ENCODE measurements around the gene UBE2K.
"Not testable (repeated sequence)": the region's sequence is repeated elsewhere in the genome, so short reads cannot be mapped to it uniquely, and the experiment has no call there.

UBE2K gene

DNA sequence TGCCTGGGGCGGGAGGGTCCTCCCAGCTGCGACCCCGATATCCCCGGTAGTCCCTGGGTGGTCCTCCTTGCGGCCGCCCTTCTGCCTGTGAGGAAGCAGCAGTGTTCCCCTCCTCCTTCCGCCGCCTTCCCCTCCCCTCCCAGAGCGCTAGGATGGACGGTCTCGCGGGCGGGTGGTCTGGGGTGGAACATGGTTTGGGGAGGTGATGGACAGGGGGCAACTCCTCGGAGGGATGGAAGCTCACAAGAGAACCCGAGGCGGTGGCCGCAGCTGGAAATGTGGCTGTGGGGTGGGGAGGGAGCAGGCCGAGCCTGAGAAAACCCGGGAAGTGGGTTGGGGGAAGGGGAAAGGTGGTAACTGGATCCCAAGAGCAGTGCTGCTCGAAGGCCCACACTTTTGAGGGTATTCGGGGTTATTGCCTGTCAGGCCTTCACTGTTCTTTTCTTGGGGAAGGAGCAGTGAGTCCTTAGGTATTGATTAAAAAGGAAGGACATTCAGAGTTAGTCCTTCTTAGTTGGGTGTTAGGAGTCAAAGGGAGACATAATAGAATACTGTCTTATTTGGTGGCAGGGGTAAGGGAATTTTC, 581 bp downstream of the UBE2K start:
- DNase-seq: no peak

DNA sequence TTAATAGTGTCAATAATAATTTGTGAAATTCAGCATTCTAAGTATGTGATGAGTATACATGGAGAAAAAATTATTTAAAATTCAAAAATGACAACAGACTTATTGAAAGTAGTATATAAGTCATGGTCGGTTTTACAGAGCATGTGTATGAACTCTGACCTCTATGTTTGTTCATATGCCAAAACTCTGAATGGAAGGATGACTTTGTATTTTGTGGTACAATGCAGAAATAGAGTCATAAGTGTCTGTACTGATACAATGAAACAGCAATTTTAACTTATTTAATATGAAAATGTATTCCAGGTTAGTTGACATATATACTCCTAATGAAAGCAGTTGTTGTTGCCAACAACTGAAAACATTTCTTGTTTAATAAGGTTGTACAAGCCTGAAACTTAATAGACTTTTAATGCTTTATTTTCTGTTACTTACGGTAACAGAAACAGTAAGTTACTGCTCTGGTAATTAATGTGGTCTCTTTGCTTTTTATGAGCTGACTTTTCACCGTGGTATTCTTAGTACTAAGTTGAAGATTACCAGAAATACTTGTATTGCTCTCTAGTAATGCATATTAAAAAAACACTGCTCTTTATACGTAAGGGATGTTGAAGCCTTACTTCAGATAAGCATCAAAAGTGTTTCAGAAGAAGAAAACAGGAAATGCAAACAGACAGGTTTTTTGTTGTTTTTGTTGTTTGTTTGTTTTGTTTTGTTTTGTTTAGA, 1.9 kb downstream of the UBE2K start:
- no peak for DNase-seq

DNA sequence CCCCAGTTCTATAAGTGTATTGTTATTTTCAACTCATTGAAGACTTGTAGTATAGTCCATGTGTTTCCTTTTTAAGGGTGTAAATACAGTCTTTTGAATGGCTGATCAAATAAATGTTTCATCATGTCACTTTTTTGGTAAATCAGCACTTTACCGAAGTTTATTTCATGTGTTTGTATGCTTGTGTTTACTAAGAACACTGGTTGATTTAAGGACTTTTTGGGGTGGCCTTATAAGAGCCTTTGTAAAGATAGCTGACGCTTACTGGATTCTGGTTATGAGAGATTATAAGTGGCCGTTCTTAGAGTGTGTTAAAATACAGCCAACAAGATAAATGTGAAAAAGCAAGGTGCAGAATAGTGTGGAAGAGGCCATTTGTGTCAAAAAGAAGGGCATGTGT, 2.6 kb downstream of the UBE2K start:
- DNase-seq: no peak

DNA sequence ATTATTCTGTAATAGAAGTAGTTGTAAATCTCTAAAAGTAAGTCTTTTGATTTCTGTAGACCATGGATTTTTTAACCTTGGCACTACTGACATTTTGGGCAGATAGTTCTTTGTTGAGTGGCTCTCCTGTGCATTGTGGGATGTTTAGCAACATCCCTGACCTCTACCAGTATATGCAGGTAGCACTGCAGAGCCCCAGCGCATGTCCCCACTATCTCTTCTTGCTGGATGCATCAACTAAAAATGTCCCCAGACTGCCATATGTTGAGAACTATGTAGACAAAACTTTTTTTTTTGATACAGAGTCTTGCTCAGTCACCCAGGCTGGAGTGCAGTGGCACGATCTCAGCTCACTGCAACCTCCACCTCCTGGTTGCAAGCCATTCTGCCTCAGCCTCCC, 4.8 kb downstream of the UBE2K start:
- DNase-seq: no peak

DNA sequence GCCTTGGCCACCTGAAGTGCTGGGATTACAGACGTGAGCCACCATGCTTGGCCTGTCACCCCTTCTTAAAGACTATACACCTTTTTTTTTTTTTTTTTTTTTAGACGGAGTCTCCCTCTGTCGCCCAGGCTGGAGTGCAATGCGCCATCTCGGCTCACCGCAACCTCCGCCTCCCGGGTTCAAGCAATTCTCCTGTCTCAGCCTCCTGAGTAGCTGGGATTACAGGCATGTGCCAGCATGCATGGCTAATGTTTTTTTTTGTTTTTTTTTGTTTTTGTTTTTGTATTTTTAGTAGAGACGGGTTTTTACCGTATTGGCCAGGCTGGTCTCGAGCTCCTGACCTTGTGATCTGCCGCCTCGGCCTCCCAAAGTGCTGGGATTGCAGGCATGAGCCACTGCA, 6.9 kb downstream of the UBE2K start:
- DNase-seq: not testable (repeated sequence)

DNA sequence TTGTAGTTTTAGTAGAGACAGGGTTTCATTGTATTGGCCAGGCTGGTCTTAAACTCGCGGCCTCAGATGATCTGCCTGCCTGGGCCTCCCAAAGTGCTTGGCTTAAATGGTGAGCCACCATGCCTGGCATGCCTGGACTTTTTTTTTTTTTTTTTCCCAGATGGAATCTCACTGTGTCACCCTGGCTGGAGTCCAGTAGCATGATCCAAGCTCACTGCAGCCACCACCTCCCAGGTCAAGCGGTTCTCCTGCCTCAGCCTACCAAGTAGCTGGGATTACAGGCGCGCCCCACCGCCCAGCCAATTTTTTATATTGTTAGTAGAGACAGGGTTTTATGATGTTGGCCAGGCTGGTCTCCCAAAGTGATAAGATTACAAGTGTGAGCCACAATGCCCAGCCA, 8.4 kb downstream of the UBE2K start:
- DNase-seq: no peak

DNA sequence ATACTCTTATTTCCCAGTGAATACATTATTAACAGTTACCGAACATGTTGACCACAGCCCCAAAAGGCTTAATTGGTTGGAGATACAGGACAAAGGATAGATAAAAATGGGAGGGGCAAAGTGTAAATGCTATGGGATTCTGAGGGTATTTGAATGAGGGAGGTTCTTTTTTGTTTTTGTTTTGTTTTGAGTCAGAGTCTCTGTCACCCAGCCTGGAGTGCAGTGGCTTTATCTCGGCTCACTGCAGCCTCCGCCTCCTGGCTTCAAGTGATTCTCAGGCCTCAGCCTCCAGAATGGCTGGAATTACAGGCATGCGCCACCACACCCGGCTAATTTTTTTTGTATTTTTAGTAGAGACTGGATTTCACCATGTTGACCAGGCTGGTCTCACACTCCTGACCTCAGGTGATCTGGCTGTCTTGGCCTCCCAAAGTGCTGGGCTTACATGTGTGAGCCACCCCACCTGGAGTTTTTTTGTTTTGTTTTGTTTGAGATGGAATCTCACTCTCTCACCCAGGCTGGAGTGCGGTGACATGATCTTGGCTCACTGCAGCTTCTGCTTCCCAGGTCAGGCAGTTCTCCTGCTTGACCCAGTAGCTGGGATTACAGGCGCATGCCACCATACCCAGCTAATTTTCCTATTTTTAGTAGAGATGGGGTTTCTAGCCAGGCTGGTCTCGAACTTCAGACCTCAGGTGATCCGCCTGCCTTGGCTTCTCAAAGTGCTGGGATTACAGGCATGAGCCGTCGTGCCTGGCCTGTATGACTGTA, 9.0 kb downstream of the UBE2K start:
- DNase-seq: no peak

DNA sequence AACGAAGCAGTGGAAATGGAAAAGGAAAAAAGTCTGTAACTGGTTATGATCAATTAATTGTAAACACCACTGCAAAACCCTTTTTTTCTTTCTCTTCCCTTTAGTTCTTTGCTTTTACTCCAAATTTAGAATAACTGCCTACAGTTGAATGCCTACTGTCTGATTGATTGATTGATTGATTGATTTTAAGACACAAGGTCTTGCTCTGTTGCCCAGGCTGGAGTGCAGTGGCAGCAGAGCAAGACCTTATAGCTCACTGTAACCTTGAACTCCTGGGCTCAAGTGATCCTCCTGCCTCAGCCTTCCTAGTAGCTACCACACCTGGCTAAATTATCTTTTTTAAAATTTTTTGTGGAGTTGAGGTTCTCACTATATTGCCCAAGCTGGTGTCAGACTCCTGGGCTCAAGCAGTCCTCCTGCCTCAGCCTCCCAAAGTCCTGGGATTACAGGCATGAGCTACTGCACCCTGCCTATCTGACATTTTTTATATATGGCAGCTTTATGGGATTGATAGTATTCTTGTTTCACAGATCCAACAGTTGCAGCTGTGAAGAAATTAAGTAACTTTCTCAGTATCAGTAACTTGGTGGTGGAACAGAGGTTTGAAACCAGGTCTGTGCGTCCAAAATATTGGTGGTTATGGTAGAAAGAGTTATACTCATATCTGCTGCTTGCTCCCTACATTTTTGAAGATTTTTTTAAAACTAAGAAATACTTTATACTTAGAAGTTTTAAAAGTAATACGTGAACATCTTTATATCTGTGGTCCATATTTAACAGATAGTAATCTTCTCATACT, 12.4 kb downstream of the UBE2K start:
- no peak for DNase-seq

DNA sequence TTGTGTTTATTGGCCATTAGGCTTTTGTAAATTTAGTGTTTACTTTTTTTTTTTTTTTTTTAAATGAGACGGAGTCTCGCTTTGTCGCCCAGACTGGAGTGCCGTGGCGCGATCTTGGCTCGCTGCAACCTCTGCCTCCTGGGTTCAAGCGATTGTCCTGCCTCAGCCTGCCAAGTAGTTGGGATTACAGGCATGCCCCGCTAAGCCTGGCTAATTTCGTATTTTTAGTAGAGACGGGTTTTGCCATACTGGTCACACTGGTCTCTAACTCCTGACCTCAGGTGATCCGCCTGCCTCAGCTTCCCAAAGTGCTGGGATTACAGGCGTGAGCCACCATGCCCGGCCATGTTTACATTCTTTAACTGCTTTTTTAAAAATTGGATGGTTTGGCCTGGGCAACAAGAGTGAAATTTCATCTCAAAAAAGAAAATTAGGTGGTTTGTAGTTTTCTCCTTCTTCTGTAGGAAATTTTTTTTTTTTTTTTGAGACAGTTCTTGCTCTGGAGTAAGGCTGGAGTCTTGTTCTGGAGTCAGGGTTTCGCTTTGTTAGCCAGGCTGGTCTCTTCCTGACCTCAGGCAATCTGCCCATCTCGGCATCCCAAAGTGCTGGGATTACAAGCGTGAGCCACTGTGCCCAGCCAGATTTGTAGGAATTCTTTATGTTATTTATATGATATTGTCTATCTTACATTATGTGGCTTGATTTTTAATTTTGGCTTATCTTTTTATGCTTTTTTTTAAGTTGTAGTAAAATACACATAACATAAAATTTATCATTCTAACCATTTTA, 15.1 kb downstream of the UBE2K start:
- no peak for DNase-seq

DNA sequence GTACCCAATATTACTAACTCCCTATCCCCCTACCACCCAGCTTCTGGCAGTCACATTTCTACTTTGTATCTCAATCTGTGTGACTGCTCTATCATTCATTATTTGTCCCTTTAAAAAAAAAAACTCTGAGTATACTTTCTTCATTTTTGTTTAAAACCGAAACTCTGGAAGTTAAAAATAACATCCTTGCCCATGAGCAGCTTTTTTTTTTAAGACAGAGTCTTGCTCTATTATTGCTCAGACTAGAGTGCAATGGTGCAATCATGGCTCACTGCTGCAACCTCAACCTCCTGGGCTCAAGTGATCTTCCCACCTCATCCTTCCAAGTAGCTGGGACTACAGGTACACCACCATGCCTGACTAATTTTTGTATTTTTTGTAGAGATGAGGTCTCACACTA, 15.8 kb downstream of the UBE2K start:
- no peak for DNase-seq

DNA sequence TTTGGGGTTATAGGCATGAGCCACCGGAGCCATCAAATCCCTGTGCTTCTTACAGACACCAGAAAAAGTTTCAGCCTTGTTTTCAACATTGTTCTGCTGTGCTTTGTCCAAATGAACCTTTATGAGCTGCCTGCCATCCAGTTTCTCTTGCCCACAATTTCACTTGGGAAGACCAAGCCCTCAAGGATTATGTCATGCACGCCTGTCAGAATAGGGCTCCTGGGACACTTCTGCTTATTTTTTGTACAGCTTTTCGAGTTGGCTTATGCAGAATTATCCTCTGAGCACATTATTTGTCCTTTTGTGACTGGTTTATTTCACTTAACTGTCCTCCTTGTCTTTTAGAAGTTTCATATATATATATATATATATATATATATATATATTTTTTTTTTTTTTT, 16.2 kb downstream of the UBE2K start:
- no peak for DNase-seq

DNA sequence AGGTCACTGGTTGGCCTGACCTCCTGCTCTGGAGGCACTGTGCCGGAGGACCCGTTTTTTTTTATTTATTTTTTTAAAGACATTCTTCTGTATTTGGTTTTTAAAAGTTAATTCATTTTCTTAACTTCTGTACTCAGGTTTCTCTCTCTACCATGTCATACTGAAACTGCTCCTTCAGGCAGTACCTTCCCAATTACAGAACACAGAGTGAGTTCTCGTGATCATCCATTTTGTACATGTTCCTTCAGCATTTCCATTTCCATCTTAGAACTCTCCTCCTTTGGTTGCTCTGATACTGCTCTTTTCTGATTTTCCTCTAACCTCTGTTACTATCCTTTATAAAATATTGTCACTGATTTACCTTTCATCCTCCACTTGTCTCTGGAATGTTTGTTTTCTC, 17.9 kb downstream of the UBE2K start:
- DNase-seq: no peak

DNA sequence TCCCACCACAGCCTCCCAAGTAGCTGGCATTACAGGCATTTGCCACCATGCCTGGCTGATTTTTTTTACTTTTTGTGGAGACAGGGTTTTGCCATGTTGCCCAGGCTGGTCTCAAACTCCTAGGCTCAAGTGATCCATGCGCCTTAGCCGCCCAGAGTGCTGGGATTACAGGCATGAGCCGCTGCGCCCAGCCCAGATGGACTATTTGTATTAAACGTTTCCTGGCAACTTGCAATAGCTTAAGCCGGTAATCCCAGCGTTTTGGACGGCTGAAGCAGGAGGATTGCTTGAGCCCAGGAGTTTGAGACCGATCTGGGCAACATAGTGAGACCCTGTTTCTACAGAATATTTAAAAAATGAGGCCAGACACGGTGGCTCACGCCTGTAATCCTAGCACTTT, 18.4 kb downstream of the UBE2K start:
- no peak for DNase-seq

DNA sequence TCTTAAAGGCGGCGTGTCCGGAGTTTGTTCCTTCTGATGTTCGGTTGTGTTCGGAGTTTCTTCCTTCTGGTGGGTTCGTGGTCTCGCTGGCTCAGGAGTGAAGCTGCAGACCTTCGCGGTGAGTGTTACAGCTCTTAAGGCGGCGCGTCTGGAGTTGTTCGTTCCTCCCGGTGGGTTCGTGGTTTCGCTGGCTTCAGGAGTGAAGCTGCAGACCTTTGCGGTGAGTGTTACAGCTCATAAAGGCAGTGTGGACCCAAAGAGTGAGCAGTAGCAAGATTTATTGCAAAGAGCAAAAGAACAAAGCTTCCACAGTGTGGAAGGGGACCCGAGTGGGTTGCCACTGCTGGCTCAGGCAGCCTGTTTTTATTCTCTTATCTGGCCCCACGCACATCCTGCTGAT, 19.8 kb downstream of the UBE2K start:
- not testable (repeated sequence) for DNase-seq

DNA sequence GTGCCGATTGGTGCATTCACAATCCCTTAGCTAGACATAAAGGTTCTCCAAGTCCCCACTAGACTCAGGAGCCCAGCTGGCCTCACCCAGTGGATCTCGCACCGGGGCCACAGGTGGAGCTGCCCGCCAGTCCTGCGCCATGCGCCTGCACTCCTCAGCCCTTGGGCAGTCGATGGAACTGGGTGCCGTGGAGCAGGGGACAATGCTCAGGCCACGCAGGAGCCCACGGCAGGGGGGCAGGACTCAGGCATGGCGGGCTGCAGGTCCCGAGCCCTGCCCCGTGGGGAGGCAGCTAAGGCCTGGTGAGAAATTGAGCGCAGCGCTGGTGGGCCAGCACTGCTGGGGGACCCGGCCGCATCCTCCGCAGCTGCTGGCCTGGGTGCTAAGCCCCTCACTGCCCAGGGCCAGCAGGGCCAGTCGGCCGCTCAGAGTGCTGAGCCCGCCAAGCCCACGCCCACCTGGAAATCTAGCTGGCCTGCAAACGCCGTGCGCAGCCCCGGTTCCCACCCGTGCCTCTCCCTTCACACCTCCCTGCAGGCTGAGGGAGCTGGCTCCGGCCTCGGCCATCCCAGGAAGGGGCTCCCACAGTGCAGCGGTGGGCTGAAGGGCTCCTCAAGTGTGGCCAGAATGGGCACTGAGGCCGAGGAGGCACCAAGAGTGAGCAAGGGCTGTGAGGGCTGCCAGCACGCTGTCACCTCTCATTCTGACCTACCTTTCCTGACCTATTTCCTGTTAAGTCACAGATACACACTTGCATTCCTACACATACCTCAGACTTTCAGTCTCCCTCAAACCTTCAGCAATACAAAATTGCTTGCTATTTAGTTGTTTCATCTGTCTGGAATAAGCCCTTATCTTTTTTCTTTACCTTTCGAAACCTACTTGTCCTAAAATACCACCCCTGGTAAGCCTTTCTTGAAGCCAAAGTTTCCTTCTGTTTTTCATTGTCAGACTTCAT, 20.7 kb downstream of the UBE2K start:
- no peak for DNase-seq

DNA sequence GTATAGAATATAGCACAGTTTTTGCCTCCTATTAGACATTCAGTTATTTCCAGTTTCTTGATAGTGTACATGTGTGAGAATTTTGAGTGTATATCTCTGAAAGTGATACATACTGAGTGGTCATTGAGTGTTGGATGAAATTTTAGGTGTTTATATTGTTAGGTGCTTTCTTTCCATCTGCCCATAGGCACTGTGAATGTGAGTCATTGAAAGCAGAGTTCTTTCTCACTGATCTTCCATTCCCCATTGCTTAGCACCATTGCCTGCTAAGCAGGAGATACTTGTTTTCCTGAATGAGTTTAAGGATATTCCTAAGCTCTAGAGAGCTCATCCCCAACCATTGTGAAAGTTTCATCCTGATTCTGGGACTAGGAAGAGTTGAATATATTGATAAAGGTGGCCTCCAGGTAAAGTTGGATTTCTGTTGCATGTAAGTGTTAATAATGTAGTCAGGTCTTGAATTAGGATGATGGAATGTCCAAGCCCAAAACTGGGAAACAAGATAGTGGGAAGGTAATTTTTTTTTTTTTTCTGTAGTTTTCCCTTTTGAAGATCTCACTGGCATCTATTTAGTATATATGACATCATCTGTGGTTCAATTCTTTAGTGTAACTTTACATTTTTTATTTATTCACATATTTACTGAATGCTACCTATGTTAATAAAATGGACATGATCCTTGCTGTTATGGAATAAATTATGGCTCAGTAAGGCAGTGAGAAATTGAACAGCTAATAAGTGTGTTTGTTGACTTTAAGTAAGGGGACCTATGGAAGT, 22.1 kb downstream of the UBE2K start:
- no peak for DNase-seq

DNA sequence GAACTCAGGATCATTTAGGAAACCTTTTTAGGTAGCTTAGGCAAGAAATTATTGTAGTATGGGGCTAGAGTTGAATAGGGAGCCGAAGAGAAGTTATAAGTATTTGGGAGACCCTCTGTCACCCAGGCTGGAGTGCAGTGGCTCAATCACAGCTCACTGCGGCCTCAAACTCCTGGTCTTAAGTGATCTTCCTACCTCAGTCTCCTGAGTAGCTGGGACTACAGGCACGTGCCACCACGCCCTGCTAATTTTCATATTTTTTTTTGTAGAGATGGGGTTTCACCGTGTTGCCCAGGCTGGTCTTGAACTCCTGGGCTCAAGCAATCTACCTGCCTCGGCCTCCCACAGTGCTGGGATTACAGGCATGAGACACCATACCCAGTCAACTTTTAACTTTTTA, 23.3 kb downstream of the UBE2K start:
- not testable (repeated sequence) for DNase-seq

DNA sequence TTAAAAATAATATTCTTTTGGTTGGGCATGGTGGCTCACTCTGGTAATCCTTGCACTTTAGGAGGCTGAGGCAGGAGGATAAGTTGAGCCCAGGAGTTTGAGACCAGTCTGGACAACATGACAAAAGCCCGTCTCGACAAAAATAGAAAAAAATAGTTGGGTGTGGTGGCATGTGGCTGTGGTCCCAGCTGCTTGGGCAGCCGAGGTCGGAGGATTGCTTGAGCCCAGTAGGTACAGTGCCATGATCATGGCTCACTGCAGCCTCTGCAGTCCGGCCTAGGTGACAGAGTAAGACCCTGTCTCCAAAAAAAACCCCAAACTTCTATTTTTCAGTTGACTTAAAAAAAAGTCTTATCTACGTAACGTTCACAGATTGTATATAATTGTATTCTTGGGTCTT, 23.9 kb downstream of the UBE2K start:
- no peak for DNase-seq

DNA sequence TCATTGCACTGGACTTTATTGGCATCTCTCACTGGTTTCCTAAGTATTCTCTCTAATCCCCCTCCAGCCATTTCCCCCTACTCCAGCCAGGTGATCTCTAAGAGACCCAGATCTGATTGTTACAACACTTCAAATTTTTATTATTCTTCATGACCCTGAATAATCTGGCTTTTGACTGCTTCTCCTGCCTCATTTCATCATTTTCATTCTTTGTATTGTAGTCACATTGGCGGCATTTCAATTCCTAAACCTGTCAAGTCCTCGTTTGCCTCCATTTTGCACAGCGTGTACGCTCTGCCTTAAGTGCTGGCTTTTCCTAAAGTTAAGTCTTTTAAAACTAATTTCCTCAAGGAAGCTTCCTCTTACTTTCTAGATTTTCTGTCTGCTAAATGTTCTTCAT, 31.6 kb downstream of the UBE2K start:
- no peak for DNase-seq

DNA sequence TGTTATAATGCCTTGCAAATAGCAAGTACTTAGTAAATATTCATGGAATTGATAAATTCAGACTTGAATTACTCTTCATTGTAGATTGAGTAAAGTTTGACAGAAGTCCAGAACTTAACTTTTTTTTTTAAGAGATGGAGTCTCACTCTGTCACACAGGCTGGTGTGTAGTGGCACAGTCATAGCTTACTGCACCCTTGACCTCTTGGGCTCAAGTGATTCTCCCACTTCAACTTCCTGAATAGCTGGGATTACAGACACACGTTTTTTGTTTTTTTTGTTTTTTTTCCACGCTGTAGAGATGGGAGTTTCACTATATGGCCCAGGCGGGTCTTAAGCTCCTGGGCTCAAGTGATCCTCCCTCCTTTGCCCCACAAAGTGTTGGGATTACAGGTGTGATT, 32.1 kb downstream of the UBE2K start:
- no peak for DNase-seq

DNA sequence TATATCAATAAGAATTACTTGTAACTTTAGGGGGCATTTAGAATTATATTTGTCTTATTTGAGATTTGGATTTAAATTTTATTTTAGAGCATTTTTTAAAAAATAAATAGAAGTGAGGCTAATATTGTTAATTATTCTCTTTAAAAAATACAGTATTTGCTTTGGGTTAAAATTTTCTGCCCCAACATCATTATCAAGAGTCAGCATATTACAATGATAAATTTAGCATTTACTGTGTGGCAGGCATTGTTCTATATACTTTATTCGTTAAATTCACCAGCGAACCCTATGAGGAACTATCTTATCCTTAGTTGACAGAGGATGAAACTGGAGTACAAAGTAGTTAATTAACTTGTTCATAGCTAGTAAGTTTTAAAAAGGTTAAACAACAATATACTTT, 34.0 kb downstream of the UBE2K start:
- no peak for DNase-seq
